HG03039 (cell line): ENCODE measurements around the gene CGREF1.

ENCODE experiments used
- ATAC-seq: cut with Tn5 transposase; IDR thresholded peaks from one replicate; pipeline ENCODE4 v1.9.1; 2021; ENCODE audit warnings: mild to moderate bottlenecking, moderate library complexity; ENCODE audit not compliant: unreplicated experiment

Gene CGREF1, protein sequence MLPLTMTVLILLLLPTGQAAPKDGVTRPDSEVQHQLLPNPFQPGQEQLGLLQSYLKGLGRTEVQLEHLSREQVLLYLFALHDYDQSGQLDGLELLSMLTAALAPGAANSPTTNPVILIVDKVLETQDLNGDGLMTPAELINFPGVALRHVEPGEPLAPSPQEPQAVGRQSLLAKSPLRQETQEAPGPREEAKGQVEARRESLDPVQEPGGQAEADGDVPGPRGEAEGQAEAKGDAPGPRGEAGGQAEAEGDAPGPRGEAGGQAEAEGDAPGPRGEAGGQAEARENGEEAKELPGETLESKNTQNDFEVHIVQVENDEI

DNA sequence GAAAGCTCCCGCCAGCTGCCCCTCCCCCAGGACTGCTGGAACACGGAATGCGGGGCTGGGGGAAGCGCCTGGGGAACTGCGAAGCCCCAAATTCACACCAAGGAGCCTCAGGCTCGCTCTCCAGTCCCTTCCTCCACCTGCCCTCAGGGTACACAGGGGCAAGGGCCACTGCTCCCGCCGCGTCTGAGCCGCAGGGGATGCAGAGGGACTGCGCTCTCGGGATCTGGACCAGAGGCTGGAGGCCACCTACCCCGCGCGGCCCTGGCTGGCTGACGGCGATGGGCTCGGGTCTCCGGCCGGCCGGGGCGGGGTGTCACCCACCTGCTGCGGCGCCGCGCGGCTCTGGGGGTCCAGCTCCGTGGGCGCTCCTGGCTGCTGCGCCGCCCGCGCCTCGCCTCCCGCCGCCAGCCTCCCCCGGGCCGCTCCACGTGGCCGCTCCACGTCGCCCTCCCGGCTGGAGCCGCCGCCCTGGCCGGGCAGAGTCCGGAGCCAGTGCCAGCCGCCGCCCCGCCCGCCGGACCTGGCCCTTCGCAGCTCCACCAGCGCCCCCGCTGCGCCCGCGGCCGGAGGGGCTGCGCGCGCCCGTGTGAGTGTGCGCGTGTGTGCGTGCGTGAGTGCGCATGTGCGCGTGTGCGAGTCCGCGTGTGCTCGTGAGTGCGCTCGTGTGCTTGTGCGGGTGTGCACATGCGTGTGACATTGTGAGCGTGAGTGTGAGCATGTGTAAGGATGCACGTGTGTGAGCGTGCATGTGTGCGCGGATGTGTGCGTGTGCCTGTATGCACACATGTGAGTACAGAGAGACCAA lies at the start of gene CGREF1:
TSS of gene CGREF1 (minus strand) at position 604 of the 805 bp plus-strand sequence. CDS start 14,762 bp downstream, outside the sequence.
- ATAC-seq, result no peak

DNA sequence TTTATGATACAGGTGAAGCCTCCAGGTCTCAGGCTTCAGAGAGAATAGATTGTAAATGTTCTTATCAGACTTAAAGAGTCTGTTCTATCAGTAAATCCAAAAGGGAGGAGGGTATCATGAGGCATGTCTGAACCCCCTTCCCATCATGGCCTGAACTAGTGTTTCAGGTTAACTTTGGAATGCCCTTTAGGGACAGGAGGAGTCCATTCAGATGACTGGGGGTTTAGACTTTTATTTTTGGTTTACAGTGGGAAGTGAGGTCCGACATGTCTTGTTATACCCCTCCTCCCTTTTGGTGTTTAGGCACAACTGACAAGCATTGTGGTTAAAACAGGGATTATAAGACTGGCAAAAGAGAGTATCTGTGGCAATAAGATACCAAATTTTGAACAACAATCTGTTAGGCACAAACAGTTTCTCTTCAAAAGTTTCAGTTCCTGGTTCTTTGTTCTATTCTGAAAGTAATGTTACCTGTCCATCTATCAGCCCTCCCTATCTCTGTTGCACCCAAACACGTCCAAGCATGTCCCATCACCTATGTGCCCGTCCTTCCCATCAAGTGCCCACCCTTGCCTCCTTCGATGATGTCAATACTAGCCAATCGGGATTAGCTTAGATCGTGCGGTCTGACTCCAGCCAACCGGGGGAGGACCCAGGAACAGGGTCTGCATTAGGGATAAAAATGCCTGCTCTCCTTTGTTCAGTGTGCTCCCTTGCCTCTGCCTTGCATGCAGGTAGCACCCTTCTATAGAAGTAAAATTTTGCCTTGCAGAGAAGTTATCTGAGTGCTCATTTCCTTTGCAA lies 46.2 kb upstream of the CGREF1 start:
- ATAC-seq, result no peak

GRCh38 chr2:27162151-27163121 lies 43.5 kb upstream of the CGREF1 start:
- ATAC-seq, result no peak

GRCh38 chr2:27160191-27160590 lies 41.3 kb upstream of the CGREF1 start:
- no peak for ATAC-seq

GRCh38 chr2:27159271-27159670 lies 40.3 kb upstream of the CGREF1 start:
- no peak for ATAC-seq

GRCh38 chr2:27158468-27158867 lies 39.5 kb upstream of the CGREF1 start:
- ATAC-seq, result no peak

GRCh38 chr2:27155069-27155520 lies 36.2 kb upstream of the CGREF1 start:
- no peak for ATAC-seq

GRCh38 chr2:27154488-27154887 lies 35.6 kb upstream of the CGREF1 start:
- ATAC-seq, result no peak

- ATAC-seq, result no peak
Observed at GRCh38 chr2:27152796-27153464, 34.0 kb upstream of the CGREF1 start.

- ATAC-seq, result no peak
Observed at GRCh38 chr2:27152102-27152795, 33.3 kb upstream of the CGREF1 start.

DNA sequence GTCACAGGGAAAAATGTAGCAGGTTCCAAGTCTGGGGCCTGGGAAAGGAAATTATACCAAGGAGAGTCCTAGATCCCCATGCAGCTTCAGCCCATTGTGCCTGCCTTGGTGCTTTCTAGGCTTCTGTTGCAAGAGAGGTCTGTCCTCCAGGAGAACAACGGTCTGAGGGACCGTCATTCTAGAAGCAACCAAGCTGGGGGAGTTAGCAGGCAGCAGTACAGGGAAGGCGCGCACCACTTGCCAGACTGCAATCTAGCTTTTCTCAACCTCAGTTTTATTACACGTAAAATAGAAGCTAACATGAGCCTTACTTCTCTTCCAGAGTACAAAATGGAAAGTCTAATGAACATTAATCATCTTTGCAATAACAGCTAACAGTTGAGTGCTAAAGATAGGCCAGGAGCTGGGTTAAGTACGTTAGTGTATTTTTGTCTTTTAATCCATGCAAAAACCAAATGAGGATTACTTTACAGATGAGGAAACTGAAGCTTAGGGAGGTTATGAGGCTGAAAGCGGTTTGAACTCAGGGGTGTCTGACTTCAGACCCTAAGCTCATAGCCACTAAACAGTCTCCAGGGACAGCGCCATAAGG lies 31.8 kb upstream of the CGREF1 start:
- no peak for ATAC-seq

GRCh38 chr2:27149570-27150405 lies 30.9 kb upstream of the CGREF1 start:
- no peak for ATAC-seq

DNA sequence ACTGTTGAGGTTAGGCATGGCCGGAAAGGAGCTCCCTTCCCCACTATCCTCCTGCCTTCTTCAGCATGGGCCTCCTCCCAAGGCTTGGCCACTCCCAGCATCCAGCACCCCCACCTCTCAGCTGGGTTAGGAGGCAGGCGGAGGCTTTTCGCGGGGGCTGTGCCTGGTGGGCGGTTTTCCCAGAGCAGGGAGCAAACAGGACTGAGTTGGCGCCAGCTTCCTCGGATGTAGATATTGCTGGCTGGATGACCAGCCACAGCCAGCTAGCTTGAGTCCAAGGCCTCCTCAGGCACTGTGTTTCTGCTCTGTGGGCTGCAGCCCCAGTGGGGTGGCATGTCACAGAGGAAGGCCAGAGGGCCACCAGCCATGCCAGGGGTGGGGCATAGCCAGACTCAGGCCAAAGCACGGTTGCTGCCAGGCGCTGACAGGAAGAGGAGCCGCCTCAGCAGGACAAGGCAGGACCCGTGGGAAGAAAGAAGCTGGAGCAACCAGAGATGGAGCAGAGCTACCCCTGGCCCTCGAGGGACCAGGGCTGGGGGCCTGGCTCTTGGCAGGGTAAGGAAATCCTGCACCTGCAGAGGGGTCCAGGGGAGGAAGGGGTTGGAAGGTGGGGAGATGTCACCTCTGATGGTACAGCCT lies 30.0 kb upstream of the CGREF1 start, which contains the start of gene TCF23:
TSS of gene TCF23 (plus strand) at position 204 of the 639 bp plus-strand sequence. CDS start at position 334, 130 bp downstream.
- ATAC-seq, result no peak

DNA sequence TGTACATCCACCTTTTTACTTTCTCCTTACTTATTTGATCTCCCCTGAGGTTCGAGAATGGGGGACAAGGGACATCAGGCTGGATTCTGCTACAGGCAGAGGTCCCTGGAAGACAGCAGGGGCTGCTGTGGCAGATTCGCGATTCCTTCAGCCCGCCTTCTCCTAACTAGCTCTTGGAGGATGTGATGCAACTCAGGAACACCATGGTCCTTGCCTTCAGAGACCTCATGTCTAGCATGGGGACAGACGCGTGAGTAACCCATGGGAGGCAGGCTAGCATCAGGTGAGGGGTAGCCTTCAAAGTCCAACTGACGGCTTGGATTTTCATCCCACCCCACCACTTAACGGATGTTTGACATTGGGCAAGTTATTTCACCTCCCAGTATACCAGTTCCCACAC lies 29.0 kb upstream of the CGREF1 start:
- ATAC-seq, result no peak

DNA sequence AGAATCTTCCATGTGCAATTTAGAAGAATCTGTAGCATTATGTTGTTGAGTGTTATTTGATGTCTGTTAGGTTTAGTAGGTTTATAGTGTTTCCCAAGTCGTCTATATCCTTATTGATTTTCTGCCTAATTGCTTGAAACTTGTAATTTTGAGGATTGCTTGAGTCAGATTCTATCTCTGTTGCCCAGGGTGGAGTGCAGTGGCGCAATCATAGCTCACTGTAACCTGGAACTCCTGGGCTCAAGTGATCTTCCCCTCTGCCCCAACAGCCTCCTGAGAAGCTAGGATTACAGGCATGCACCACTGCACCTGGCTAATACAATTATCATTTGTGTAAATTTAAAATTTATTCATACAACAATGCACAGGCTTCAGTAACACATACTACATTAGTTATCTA lies 26.8 kb upstream of the CGREF1 start:
- ATAC-seq, result no peak

DNA sequence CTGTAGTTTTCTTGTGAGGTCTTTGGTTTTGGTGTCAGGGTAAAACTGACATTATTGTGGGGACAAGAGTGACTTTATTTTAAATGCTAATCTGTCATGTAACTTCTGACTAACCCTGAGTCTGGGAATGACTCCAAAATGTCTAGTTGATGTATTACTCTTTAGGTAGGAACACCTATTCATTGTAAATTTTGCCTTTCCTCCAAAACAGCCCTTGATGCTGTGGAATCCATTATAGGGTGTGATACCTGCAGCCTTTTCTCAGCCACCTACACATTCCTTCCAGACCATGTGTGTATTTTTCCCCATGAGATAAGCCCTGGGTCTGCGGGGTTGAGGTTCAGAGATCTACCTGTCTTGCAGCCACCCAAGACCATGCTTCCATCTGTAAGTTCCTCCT lies 24.4 kb upstream of the CGREF1 start:
- no peak for ATAC-seq

DNA sequence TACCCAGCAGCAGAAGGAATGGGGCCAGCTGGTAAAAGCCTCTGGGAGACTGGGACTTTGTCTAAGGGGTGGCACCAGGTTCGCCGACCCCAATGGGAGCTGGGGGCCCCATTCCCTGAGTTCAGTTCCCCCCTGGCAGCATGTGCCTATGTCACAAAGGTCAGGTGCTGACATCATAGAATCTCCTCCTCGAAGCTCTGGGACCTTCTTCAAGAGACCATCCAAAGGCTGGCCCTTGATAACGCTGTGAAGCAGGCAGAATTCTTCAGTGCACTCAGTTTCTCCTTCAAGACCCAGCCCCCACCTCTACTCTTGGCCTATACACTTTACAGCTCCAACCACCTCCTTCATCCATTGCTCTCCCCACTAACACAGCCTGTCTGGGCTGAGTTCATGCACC lies 20.4 kb upstream of the CGREF1 start, which contains the start of gene PRR30:
TSS of gene PRR30 (minus strand) at position 101 of the 400 bp plus-strand sequence. CDS start 1,081 bp downstream, outside the sequence.
- ATAC-seq, result no peak
